ENCODE measurements around the gene NR1I2.

NR1I2 gene

GRCh38 chr3:119817583-119818363 lies 35.9 kb downstream of the NR1I2 start:
- TF ChIP-seq SPI1 (IDR thresholded peaks at IDR 0.05; ENCODE audit: borderline replicate concordance, low read depth) (no peak), CTCF (IDR thresholded peaks at IDR 0.05; ENCODE audit: insufficient read depth, low read length) (no peak), GABPA (IDR thresholded peaks at IDR 0.05; ENCODE audit: low read depth) (no peak), REST (IDR thresholded peaks at IDR 0.05; ENCODE audit: insufficient replicate concordance, low read depth) (no peak), POLR2AphosphoS5 (IDR thresholded peaks at IDR 0.05; ENCODE audit: low read depth) (no peak)
- Histone ChIP-seq H3K27me3 (ENCODE audit: insufficient read depth, poor library complexity, severe bottlenecking) (no peaks in the 10 kb centered on the region), H3K27ac (replicated peaks) (no peak overlapping the region), H3K4me3 (replicated peaks; ENCODE audit: insufficient read depth, low read length) (no peak overlapping the region)
- DNase-seq (ENCODE audit: low read depth in 1 of 2, low spot score in 1 of 2): no peak

GRCh38 chr3:119818937-119819336 lies 37.0 kb downstream of the NR1I2 start:
- Histone ChIP-seq H3K4me3 (replicated peaks; ENCODE audit: insufficient read depth, low read length) (no peak overlapping the region), H3K27me3 (ENCODE audit: insufficient read depth, poor library complexity, severe bottlenecking) (no peaks in the 10 kb centered on the region), H3K27ac (replicated peaks) (no peak overlapping the region)
- no peak for DNase-seq (ENCODE audit: low read depth in 1 of 2, low spot score in 1 of 2)
- TF ChIP-seq POLR2AphosphoS5 (IDR thresholded peaks at IDR 0.05; ENCODE audit: low read depth) (no peak), CTCF (IDR thresholded peaks at IDR 0.05; ENCODE audit: insufficient read depth, low read length) (no peak), GABPA (IDR thresholded peaks at IDR 0.05; ENCODE audit: low read depth) (no peak), REST (IDR thresholded peaks at IDR 0.05; ENCODE audit: insufficient replicate concordance, low read depth) (no peak), SPI1 (IDR thresholded peaks at IDR 0.05; ENCODE audit: borderline replicate concordance, low read depth) (no peak)

- Histone ChIP-seq H3K4me3 (replicated peaks; ENCODE audit: insufficient read depth, low read length) (no peak overlapping the region), H3K27me3 (ENCODE audit: insufficient read depth, poor library complexity, severe bottlenecking) (no peaks in the 10 kb centered on the region), H3K27ac (replicated peaks) (no peak overlapping the region)
- TF ChIP-seq SPI1 (IDR thresholded peaks at IDR 0.05; ENCODE audit: borderline replicate concordance, low read depth): no peak
- TF ChIP-seq CTCF (IDR thresholded peaks at IDR 0.05; ENCODE audit: insufficient read depth, low read length): no peak
- no peak for TF ChIP-seq GABPA (IDR thresholded peaks at IDR 0.05; ENCODE audit: low read depth)
- TF ChIP-seq POLR2AphosphoS5 (IDR thresholded peaks at IDR 0.05; ENCODE audit: low read depth): no peak
- TF ChIP-seq REST (IDR thresholded peaks at IDR 0.05; ENCODE audit: insufficient replicate concordance, low read depth): no peak
- no peak for DNase-seq (ENCODE audit: low read depth in 1 of 2, low spot score in 1 of 2)
These were observed 37.9 kb downstream of the NR1I2 start for GRCh38 chr3:119819806-119820205.
